OCI-LY7 (cell line): Measurements from ENCODE around the gene TMEM200A.

Experiments
- CTCF ChIP-seq: fragments of 200-600 bp; sonication (generic); conservative IDR thresholded peaks from 2 replicates; pipeline ENCODE4 v1.5.1; 2014; ENCODE audit warnings: mild to moderate bottlenecking, antibody characterized with exemption, low read length, moderate library complexity, mixed read lengths
- EZH2phosphoT487 ChIP-seq: fragments of 200-600 bp; sonication (generic); IDR thresholded peaks from 2 replicates; pipeline ENCODE4 v1.6.1; 2018; ENCODE audit warnings: low read depth, borderline replicate concordance, mild to moderate bottlenecking, mixed run types, antibody characterized with exemption, low read length, moderate library complexity, mixed read lengths

GRCh38 chr6:130425537-130425936 is 59.7 kb downstream of the TMEM200A start:
- no peak for TF ChIP-seq CTCF
- TF ChIP-seq EZH2phosphoT487: no peak
